Hindlimb muscle (tissue), 1 donor: ENCODE measurements around the gene TXNRD2. TPM values are rescaled to one million over a fixed set of nuclear protein-coding genes. Genes with fewer than 3 reads are reported as not detected.
"Not testable (repeated sequence)": the region's sequence is repeated elsewhere in the genome, so short reads cannot be mapped to it uniquely, and the experiment has no call there.

Experiments used
- DNase-seq: peaks from one replicate; pipeline ENCODE4 v3.0.0-alpha.2; 2013
- polyA plus RNA-seq: library from polyadenylated mRNA; unstranded; fragments of 120-200 nt; gene quantifications from one replicate; pipeline ENCODE4 v1.2.1, GENCODE V29; 2013; ENCODE audit not compliant: insufficient read length

Gene TXNRD2
- polyA plus RNA-seq, 1 donor: 22.9 TPM

DNA sequence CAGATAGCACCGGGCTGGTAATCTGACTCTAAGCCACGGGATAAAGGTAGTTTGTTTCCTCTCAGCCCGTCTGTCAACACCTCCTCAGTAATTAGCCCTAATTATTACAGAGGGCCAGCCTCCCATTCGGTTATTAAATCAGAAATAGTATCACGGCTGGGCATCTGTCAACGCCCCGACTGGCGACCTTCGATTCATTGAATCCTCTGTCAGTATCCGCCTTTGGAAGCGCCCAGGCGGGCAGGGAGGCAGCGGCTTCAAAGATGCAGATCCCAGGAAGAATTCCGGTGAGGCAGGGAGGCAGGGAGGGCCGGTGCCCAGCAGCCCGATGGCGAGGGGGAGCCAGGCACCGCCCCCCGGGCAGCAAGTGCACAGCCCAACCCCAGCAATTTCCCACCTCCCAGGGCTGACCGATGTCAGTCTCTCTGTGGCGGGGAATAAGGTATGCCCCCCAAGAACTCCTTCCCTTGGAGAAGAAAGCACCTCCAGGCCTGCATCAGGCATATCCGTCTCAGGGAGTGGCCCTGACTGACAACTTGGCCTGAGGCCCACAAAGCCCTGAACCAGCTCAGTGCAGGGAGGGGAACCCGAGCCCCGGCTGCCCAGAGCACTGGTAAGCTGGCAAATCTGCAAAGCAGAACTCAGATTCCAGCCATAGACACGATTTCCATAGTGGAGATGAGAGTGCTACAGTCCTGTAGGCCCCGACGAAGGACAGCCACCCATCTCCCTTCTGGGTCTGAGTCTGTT is 98.3 kb downstream of the TXNRD2 start:
- no peak for DNase-seq

DNA sequence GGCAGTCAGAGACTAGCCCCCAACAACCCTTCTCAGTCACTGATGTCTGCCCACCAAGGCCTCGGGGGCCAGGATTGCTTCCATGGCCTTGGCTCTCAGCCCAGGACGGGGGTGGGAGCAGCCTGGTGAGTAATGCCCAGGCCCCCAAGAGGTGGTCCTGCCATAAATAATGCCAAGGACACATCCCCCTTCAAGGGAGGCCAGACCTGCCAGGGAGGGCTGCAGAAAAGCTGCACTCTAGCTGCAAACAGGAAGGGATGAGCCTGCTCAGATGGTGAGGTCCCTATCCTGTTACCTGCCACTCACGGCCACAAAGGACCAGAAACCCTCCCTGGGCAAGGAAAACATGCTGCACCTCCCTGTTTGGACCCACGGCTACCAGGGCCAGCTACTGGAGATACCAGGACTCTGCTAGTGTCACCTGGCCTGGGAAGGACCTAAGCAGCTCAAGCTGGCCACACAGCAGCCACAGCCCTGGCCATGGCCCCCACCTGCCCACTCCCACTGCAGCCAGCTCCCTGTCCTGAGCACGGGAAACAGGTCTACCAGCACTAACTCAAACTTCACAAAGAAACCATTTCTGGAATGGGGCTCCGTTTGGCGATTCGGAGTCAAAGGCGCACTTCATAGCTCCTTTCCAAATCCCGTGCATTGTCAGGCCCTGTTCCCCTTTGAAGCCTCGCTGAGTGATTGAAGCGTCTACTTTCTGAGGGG is 99.1 kb downstream of the TXNRD2 start:
- DNase-seq: no peak

DNA sequence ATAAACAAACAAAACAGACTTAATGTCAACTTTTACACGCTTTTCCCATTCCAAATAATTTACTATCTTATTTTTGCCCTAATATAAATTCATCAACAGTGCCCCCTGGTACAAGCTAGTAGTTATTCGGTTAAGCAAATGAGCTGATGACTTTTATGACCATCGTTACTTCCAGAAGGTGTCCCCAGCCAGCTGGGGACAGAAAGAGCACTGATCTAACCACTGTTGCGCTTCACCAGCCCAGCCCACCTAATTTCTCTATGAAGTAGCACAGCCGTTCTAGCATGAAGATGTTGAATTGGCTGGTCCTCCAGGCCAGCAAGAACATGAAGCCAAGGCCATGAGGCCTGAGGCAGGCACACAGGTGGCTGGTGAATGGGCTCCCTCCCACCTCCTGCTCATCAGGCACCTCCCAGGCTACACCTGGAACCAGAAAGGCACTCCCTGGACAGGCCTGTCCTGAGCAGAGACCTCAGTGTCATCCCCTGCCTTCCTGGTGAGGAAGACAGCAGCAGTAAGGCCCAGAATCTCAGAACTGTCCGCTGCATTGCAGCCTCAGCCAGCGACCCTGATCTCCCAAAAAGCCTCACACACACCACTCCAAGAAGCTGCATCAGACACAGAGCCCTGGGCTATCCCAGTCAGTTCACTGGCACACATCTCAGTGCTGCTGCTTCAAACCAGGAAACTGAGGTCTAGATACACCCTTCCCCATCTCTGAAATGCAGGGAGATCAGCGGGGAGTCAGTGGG is 99.8 kb downstream of the TXNRD2 start:
- DNase-seq: no peak

DNA sequence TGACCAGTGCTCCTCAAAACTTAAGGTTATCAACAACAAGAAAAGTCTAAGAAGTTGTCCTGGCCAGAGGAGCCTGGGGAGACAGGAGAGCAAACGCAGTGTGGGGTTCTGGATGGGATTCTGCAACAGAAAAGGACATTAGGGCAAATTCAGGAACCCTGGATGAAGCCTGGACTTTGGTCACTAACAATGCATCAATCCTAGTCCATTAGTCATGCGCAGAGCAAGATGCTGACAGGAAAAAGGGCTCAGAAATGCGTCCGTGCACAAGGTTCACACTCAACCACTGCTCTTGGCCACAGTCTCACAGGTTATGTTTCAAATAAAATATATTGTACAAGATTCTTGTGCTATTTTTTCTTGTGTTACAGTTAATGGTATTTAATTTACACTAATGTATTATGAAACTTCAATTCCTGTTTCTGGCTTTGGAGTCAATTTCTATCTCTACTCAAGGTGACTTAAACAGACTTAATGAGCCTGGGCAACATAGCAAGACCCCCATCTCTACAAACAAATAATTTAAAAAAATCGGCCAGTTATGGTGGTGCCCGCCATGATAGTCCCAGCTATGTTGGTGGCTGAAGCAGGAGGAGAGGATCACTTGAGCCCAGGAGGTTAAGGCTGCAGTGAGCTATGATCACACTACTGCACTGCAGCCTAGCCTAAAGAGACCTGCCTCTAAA is 100.5 kb downstream of the TXNRD2 start:
- no peak for DNase-seq

DNA sequence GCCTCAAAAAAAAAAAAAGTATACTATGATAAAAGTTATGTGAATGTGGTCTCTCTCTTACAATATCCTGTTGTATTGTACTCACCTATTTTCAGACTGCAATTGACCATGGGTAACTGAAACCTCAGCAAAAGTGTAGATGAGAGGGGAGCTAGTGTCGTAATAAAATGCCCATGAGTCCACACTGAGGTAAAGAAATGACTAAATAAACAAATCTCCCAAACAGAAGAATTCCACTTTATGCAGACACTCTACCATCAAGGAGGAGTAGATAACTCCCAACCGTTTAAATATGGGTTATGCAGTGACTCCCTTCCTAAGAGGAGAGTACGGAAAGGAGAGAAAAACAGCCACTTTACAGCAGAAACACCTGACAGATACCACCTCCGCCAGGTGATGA is 101.6 kb downstream of the TXNRD2 start:
- no peak for DNase-seq

DNA sequence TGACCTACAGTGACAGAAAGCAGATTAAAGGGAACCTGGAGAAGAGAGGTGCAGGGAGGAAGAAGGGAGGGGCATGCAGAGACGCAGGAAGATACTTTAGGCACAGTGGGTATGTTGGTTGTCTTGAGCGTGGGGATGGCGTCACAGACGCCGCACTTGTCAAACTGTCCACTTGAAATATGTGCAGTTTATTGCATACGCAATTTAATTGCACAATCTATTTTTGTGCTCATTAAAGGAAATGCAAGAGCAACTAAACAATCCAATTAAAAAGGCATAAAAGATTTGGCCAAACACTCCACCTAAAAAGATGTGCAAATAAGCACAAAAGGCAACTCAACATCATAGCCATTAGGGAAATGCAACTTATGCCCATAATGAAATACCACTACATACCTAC is 103.7 kb downstream of the TXNRD2 start:
- no peak for DNase-seq

DNA sequence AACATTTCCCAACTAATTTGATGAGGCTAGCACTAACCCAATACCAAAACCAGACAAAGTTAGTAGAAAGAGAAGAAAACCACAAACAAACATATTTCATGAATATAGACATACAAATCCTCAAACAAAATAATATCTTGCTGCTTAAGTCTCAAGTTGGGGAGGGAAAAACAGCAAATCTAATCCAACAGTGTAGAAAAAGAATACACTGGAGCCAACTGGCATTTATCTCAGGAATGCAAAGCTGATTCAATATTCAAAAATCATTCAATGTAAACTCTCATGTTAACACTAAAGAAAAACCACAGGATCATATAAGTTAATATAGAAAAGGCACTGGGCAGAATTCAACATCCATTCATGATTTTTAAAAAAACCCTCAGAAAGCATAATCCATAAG is 105.1 kb downstream of the TXNRD2 start:
- DNase-seq: no peak

DNA sequence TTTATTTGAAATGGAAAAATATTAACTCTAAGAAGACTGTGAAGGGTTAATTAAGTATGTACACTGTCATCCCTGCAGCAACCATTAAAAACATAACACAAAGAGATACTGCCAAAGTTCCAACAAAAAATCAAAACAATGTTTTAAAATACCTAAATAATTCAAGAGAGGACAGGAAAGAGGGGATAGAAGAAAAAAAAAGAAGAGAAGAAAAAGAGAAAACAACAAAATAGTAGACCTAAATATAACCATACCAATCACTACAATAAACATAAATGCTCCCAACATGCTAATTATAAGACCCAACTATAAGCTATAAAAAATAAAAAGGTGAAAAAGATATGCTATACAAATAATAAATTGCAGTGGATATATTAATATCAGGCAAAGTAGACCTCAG is 107.0 kb downstream of the TXNRD2 start:
- DNase-seq: no peak

DNA sequence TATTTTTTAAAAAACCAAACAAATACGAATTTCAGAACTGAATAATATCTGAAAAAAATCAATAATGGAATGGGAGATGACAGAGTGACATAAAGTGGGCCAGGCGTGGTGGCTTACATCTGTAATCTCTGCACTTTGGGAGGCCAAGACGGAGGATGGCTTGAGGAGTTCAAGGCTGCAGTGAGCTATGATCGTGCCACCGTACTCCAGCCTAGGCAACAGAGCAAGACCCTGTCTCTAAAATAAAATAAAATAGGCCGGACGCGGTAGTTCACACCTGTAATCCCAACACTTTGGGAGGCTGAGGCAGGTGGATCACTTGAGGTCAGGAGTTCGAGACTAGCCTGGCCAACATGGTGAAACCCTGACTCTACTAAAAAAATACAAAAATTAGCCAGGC is 108.3 kb downstream of the TXNRD2 start:
- DNase-seq: not testable (repeated sequence)

DNA sequence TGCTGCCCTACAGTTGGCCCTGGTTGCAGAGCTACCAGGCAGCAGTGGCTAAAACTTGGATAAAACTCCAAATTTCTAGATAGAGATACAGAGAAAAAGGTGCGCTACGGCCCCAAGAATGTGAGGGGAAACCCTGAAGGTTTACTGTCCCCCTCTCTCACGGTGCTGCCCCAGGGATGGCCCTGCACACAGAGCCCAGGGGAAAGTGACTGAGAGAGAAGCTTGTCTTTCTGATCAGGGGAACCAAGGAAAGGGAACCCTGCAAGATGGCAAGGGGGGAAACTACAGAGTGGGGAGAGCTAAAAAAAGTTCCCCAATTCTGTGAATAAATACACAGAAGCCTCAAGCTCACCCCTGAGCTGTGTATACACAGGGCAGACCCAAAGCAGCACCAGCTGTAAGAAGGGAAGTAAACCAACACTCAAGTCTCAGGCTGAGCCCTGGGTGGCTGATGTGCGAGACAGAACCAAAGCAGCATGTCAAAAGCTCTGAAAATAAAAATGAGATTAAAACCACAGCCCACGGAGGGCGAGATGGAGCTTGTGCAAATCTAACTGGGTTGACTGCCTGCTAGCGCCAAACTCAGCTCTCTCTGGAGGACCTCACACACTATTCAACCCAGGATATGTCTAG is 109.0 kb downstream of the TXNRD2 start:
- DNase-seq: no peak

DNA sequence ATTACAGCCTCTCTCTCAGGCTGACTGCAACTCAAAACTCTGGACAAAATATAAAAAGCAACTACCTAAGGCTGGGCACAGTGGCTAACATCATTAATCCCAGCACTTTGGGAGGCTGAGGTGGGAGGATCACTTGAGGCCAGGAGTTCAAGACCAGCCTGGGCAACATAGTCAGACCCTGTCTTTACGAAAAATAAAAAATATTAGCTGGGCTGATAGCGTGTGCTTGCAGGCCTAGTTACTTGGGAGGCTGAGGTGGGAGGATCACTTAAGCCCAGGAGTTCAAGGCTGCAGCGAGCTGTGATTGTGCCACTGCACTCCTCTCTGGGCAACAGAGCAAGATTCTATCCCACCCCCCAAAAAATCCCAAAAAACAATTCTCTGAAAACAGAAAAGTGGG is 109.6 kb downstream of the TXNRD2 start:
- DNase-seq: not testable (repeated sequence)

DNA sequence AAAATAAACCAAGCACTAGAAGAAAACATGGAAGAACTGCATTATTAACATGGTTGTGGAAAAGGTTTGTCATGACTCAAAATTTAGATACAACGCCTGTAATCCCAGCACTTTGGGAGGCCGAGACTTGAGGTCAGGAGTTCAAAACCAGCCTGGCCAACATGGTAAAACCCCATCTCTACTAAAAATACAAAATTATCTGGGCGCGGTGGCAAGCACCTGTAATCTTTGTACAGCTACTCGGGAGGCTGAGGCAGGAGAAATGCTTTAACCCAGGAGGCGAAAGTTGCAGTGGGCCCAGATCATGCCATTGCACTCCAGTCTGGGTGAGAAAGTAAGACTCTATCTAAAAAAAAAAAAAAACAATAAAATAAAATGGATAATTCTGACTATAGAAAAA is 110.6 kb downstream of the TXNRD2 start:
- no peak for DNase-seq

DNA sequence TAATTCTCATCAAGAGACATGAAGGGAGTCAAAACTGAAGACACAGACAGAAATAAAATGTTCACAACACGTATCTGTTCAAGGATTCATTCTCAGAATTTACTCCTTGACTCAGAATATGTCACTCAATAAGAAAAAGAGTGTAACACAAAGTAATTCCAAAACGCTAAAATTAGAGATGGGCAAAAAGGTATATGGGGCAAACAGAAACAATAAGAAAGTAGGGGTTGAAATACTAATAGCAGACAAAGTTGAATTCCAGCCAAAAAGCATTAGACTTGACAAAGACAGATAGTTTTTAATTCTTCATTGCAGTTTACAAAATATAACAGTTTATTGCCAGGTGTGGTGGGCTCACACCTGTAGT is 113.6 kb downstream of the TXNRD2 start:
- no peak for DNase-seq

DNA sequence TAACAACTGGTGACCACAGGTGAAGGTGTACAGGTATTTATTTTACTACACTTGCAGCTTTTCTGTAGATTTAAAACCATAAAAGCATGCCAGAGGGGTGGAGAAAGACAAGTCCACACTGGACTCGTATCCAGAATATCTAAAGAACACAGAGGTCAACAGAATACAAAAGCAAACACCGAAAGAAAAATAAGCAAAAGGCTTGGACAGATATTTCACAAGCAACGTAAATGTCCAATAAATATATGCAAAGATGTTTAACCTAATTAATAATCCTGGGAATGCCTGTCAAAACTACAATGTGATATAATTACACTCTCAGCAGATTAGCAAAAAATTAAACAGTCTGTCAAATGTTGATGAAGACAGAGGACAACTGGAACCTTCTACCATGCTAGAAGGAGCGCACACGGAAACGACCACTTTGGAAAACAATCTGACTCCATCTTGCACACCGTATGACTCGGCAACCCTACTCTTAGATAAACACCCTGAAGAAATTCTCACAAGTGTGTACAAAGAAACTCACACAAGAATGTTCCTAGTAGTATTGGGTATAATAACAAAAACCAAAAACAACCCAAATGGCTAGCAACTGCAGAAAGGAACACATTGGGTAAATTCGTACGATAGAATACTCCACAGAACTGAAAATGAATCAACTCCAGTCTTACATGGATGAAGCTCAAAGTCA is 114.1 kb downstream of the TXNRD2 start:
- no peak for DNase-seq

DNA sequence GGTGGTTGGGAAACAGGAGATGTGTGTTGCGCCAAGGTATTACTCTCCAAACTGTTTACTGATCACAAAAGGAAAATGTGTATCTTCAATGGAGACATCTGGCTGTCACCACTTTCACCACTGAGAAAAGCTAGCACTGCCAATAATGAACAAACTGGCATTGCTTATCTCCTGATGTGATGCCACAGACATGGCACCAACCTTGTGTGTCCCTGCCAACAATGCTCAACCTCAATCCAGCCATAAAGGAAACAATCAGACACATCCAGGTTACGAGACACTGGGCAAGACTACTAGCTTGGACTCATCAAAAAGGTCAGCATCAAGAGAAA is 115.0 kb downstream of the TXNRD2 start:
- DNase-seq: no peak

DNA sequence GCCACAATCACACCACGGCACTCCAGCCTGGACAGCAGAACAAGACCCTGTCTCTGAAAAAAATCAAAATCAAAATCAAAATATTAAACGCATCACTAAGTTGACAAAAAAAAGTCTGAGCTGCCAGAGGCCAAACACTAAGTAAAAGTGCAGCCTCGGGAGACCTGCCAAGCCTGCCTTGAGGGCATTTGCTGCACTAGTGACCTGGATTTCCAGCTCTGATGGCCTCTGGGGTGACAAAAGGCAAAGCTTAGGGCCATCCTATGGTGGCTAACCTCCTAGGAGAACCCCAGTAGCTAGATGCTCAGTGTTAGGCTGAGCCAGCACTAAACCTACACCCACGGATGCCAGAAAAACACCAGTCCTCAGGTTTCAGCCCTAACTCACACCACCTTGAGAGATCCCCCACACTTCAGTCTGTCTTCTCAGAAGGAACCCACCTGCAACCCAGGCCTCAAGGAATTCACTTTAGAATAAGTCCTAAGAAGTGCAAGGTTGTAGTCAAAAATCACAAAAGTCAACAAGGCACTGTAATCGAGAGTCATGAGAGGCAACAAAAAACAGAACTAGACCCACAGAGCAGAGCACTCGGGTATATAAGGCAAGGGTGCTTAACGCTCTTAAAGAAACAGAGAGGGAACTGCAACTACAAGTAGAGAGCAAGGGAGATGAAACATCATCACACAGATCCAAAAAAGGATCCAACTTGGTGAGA is 115.6 kb downstream of the TXNRD2 start:
- DNase-seq: no peak

Other genes with a start within 250 kb of the TXNRD2 start
- 130 TPM for gene SEPTIN5, start 227.3 kb downstream of the TXNRD2 start, polyA plus RNA-seq
- gene GP1BB, start 218.3 kb downstream of the TXNRD2 start, polyA plus RNA-seq: 22.8 TPM
- gene TBX1, start 181.0 kb downstream of the TXNRD2 start, polyA plus RNA-seq: 17.2 TPM
- 4.3 TPM for gene GNB1L, start 86.9 kb downstream of the TXNRD2 start, polyA plus RNA-seq
- 16.7 TPM for gene RTL10, start 86.9 kb downstream of the TXNRD2 start, polyA plus RNA-seq
- gene COMT, start within 50 bp of the TXNRD2 start, polyA plus RNA-seq: 99.6 TPM
- 134 TPM for gene ARVCF, start 75.0 kb upstream of the TXNRD2 start, polyA plus RNA-seq
- gene TANGO2, start 79.3 kb upstream of the TXNRD2 start, polyA plus RNA-seq: 12.6 TPM
- gene DGCR8, start 138.4 kb upstream of the TXNRD2 start, polyA plus RNA-seq: 45.3 TPM
- gene RANBP1, start 174.3 kb upstream of the TXNRD2 start, polyA plus RNA-seq: 98.6 TPM
- gene TRMT2A, start 175.4 kb upstream of the TXNRD2 start, polyA plus RNA-seq: 50.7 TPM
- 48.7 TPM for gene ZDHHC8, start 190.0 kb upstream of the TXNRD2 start, polyA plus RNA-seq
- 1.8 TPM for gene CCDC188, start 209.2 kb upstream of the TXNRD2 start, polyA plus RNA-seq